Psoas muscle (tissue), 8 donors: ENCODE measurements around the gene FOXP2. TPM values are rescaled to one million over a fixed set of nuclear protein-coding genes. Genes with fewer than 3 reads are reported as not detected.

Experiments used
- ATAC-seq, 4 donors: fragments of 200-7000 bp; cut with Tn5 transposase; one replicate each; pipeline ENCODE4 v1.9.1; 2020; ENCODE audit warnings: moderate library complexity in 3 of 4, mild to moderate bottlenecking in 2 of 4
- DNase-seq, 2 donors: peaks; one replicate each; pipeline ENCODE4 v3.0.0-alpha.2; 2020
- H3K27ac ChIP-seq: fragments of 200-600 bp; one replicate; pipeline ENCODE4 v1.8.0; 2022
- H3K27me3 ChIP-seq, 3 donors: fragments of 200-600 bp in 1 of 3; one replicate each; pipeline versions ENCODE4 v1.6.1 to v1.8.0; 2013 to 2022; ENCODE audit warnings: low read length in 2 of 3, mild to moderate bottlenecking in 2 of 3, moderate library complexity in 1 of 3; ENCODE audit not compliant: insufficient read depth in 3 of 3
- H3K36me3 ChIP-seq, 2 donors: fragments of 200-600 bp in 1 of 2; one replicate each; pipeline versions ENCODE4 v1.6.1 to v1.8.0; 2013 to 2022; ENCODE audit warnings: low read depth in 1 of 2, mild to moderate bottlenecking in 1 of 2, moderate library complexity in 1 of 2; ENCODE audit not compliant: insufficient read depth in 1 of 2
- H3K4me1 ChIP-seq: fragments of 200-600 bp; one replicate; pipeline ENCODE4 v1.8.0; 2022
- H3K4me3 ChIP-seq: fragments of 200-600 bp; one replicate; pipeline ENCODE4 v1.8.0; 2022; ENCODE audit warnings: mild to moderate bottlenecking
- H3K9me3 ChIP-seq: fragments of 200-600 bp; one replicate; pipeline ENCODE4 v1.8.0; 2022
- CTCF ChIP-seq: fragments of 200-600 bp; IDR thresholded peaks from one replicate; pipeline ENCODE4 v1.8.0; 2022; ENCODE audit warnings: antibody characterized with exemption
- WGBS, 3 donors: extraction: QIAGEN DNeasy Blood & Tissue Kit; methylation state at CpG; one replicate each; pipeline versions ENCODE4 v1.1.6 to v1.1.7; 2013; 5-methylcytosine and 5-hydroxymethylcytosine counted together
- intact Hi-C, 2 donors: fragments of 100-400 bp; cut with DNase I; formaldehyde crosslinking; loops; one replicate each; pipeline versions ENCODE4 v1.11.0 to v1.14.2; 2022
- polyA plus RNA-seq, 3 donors: library from polyadenylated mRNA; stranded (reverse); fragments of 200-250 nt; gene quantifications; one replicate each; pipeline ENCODE4 v1.2.3, GENCODE V29; 2013
- total RNA-seq, 4 donors: library from RNA; stranded (reverse); fragmentation: NEBNext Ultra II Directional in 2 of 4; extraction: Animal tissue kit (Norgen Biotek cat#: 25700) in 2 of 4; gene quantifications; one replicate each; pipeline versions ENCODE4 v1.2.1 to v1.2.4, GENCODE V29; 2021 to 2023
- donor health status: healthy with polysubstance abuse.
- donor health status: DM: no; HTN: no; CAD: no; lungs with moderate emphysema.
- donor health status: Bipolar disorder and iron deficiency.
- donor health status: healthy.
- donor health status: DM: yes; HTN: yes; CAD: no.
- donor health status: DM: no; HTN: no; CAD: no.
- donor health status: DM: no; HTN: no; CAD: no.
- donor health status: DM: yes; HTN: yes; CAD: no.

The FOXP2 gene
- total and polyA plus RNA-seq, 7 donors, result 0.35 to 6.7 (median 5.1) TPM

GRCh38 chr7:114402876-114403635 lies 11.6 kb upstream of the FOXP2 start:
- ATAC-seq, result no peak
- 74 to 84% (median 81%) methylated on average over 2 of the region's 2 CpGs for WGBS, 3 donors
- Histone ChIP-seq H3K4me3 (no peak overlapping the region), H3K9me3 (no peaks in the 10 kb centered on the region), H3K27ac (no peak overlapping the region), H3K27me3 (no peaks in the 10 kb centered on the region), H3K4me1 (no peaks in the 10 kb centered on the region), H3K36me3 (no peaks in the 10 kb centered on the region)
- intact Hi-C loops, result no loop called here
- no peak for TF ChIP-seq CTCF
- no peak for DNase-seq

GRCh38 chr7:114405427-114405826 lies 9.2 kb upstream of the FOXP2 start:
- H3K9me3 ChIP-seq, result no peaks in the 10 kb centered on the region
- H3K36me3 ChIP-seq, result no peaks in the 10 kb centered on the region
- H3K27ac ChIP-seq, result no peak overlapping the region
- no peaks in the 10 kb centered on the region for H3K27me3 ChIP-seq
- no peaks in the 10 kb centered on the region for H3K4me1 ChIP-seq
- DNase-seq (no peak), ATAC-seq (peak; percentile 65 to 84 (median 77))
- 37 to 51% (median 49%) methylated on average over 2 of the region's 2 CpGs for WGBS, 3 donors
- intact Hi-C loops, result loop anchor here in 1 of 2 donors (5.0 kb wide), 1 partner anchor 43 kb away; no protein-coding TSS in a partner anchor
- no peak overlapping the region for H3K4me3 ChIP-seq
- peak; percentile 52 for TF ChIP-seq CTCF

- no peak overlapping the region for H3K4me3 ChIP-seq
- intact Hi-C loops, result loop anchor here in 1 of 2 donors (5.0 kb wide), 1 partner anchor 47 kb away; no protein-coding TSS in a partner anchor
- TF ChIP-seq CTCF, result no peak
- H3K9me3 ChIP-seq, result no peaks in the 10 kb centered on the region
- peaks cover 25% of the 10 kb centered on the region for H3K4me1 ChIP-seq
- H3K36me3 ChIP-seq, result no peaks in the 10 kb centered on the region
- ATAC-seq (peak in 2 of 4 donors; percentile 48 to 58), DNase-seq (no peak)
- H3K27ac ChIP-seq, result peak overlapping the region; percentile 88
- WGBS, 3 donors, result 93 to 97% (median 97%) methylated on average over 1 of the region's 1 CpG
- H3K27me3 ChIP-seq, result no peaks in the 10 kb centered on the region
These were observed 4.9 kb upstream of the FOXP2 start for GRCh38 chr7:114409750-114410149.

GRCh38 chr7:114412548-114412947 lies 2.1 kb upstream of the FOXP2 start:
- peak overlapping the region; percentile 88 for H3K27ac ChIP-seq
- no peaks in the 10 kb centered on the region for H3K27me3 ChIP-seq
- 43 to 58% (median 56%) methylated on average over 4 of the region's 4 CpGs for WGBS, 3 donors
- H3K4me3 ChIP-seq, result peak overlapping the region; percentile 57
- H3K36me3 ChIP-seq, result no peaks in the 10 kb centered on the region
- peaks cover 25% of the 10 kb centered on the region for H3K4me1 ChIP-seq
- ATAC-seq (no peak), DNase-seq (no peak)
- no peak for TF ChIP-seq CTCF
- no peaks in the 10 kb centered on the region for H3K9me3 ChIP-seq
- intact Hi-C loops, result no loop called here
